ENCODE measurements around the gene KRT13. TPM values are rescaled to one million over a fixed set of nuclear protein-coding genes. Genes with fewer than 3 reads are reported as not detected.

KRT13 gene
- total and polyA plus RNA-seq, 7 donors = 0.46 to 54.1 (median 4.3) TPM; not detected in 3

- no peak overlapping the region for H3K4me3 ChIP-seq
- H3K4me1 ChIP-seq = no peaks in the 10 kb centered on the region
- WGBS, 2 donors = 85 to 93% methylated on average over 5 of the region's 5 CpGs
- no peak for TF ChIP-seq POLR2A (IDR thresholded peaks at IDR 0.05)
- no peak for TF ChIP-seq EP300 (IDR thresholded peaks at IDR 0.05)
- no peak for TF ChIP-seq POLR2AphosphoS5 (IDR thresholded peaks at IDR 0.05)
- no peak for TF ChIP-seq CTCF (IDR thresholded peaks at IDR 0.05)
- no peaks in the 10 kb centered on the region for H3K36me3 ChIP-seq
- peaks cover 0 to 7% (median 0%) of the 10 kb centered on the region in 3 donors for H3K27me3 ChIP-seq
- no peaks in the 10 kb centered on the region for H3K9me3 ChIP-seq
- no peak for DNase-seq
- no peak overlapping the region for H3K27ac ChIP-seq
- intact Hi-C loops (cut with DNase I) = no loop called here
Measured at GRCh38 chr17:41539071-41539492, 33.7 kb upstream of the KRT13 start.

GRCh38 chr17:41538565-41538991 is 33.2 kb upstream of the KRT13 start:
- intact Hi-C loops (cut with DNase I) = no loop called here
- TF ChIP-seq EP300 (IDR thresholded peaks at IDR 0.05) (no peak), POLR2A (IDR thresholded peaks at IDR 0.05) (no peak), POLR2AphosphoS5 (IDR thresholded peaks at IDR 0.05) (no peak)
- Histone ChIP-seq H3K4me1 (no peaks in the 10 kb centered on the region), H3K27me3 (peaks cover 0 to 7% (median 0%) of the 10 kb centered on the region in 3 donors), H3K9me3 (no peaks in the 10 kb centered on the region), H3K27ac (no peak overlapping the region), H3K36me3 (no peaks in the 10 kb centered on the region), H3K4me3 (no peak overlapping the region)
- no peak for DNase-seq
- WGBS, 2 donors = 78 to 86% methylated on average over 5 of the region's 5 CpGs

- TF ChIP-seq EP300 (IDR thresholded peaks at IDR 0.05) (no peak), POLR2A (IDR thresholded peaks at IDR 0.05) (no peak)
- WGBS, 2 donors = 87 to 89% methylated on average over 9 of the region's 9 CpGs
- Histone ChIP-seq H3K27ac (no peak overlapping the region), H3K4me3 (no peak overlapping the region), H3K36me3 (no peaks in the 10 kb centered on the region), H3K27me3 (peaks cover 0 to 7% (median 0%) of the 10 kb centered on the region in 3 donors), H3K9me3 (no peaks in the 10 kb centered on the region), H3K4me1 (no peaks in the 10 kb centered on the region)
- intact Hi-C loops (cut with DNase I) = no loop called here
- no peak for DNase-seq
Measured at GRCh38 chr17:41537990-41538389, 32.6 kb upstream of the KRT13 start.

- intact Hi-C loops (cut with DNase I) = no loop called here
- TF ChIP-seq POLR2A (IDR thresholded peaks at IDR 0.05) = no peak
- no peak for TF ChIP-seq POLR2AphosphoS5 (IDR thresholded peaks at IDR 0.05)
- no peak for TF ChIP-seq CTCF (IDR thresholded peaks at IDR 0.05)
- no peak for TF ChIP-seq EP300 (IDR thresholded peaks at IDR 0.05)
- Histone ChIP-seq H3K4me3 (no peak overlapping the region), H3K9me3 (no peaks in the 10 kb centered on the region), H3K27me3 (peaks cover 0 to 7% (median 0%) of the 10 kb centered on the region in 3 donors), H3K36me3 (no peaks in the 10 kb centered on the region), H3K4me1 (no peaks in the 10 kb centered on the region), H3K27ac (no peak overlapping the region)
- DNase-seq = no peak
- WGBS, 2 donors = 91 to 92% methylated on average over 7 of the region's 7 CpGs
Measured at GRCh38 chr17:41537614-41537954, 32.2 kb upstream of the KRT13 start.

GRCh38 chr17:41536741-41537613 is 31.6 kb upstream of the KRT13 start:
- WGBS, 2 donors = 89 to 90% methylated on average over 7 of the region's 7 CpGs
- no peak for TF ChIP-seq POLR2A (IDR thresholded peaks at IDR 0.05)
- no peak for TF ChIP-seq CTCF (IDR thresholded peaks at IDR 0.05)
- TF ChIP-seq EP300 (IDR thresholded peaks at IDR 0.05) = no peak
- H3K4me3 ChIP-seq = no peak overlapping the region
- no peaks in the 10 kb centered on the region for H3K9me3 ChIP-seq
- H3K4me1 ChIP-seq = no peaks in the 10 kb centered on the region
- no peaks in the 10 kb centered on the region for H3K36me3 ChIP-seq
- intact Hi-C loops (cut with DNase I) = no loop called here
- no peak overlapping the region for H3K27ac ChIP-seq
- no peak for DNase-seq
- peaks cover 0 to 7% (median 0%) of the 10 kb centered on the region in 3 donors for H3K27me3 ChIP-seq

All from sigmoid colon (tissue), 7 donors.